ENCODE measurements around the gene MTPN.

GRCh38 chr7:136002802-136003201 lies 25.6 kb upstream of the MTPN start:
- TF ChIP-seq CTCF (conservative IDR thresholded peaks at IDR 0.05; ENCODE audit: low read depth, low read length) (no peak), EZH2 (IDR thresholded peaks at IDR 0.05; ENCODE audit: borderline replicate concordance, low read depth, low read length, poor library complexity, severe bottlenecking) (no peak)

Measured in A673 (cell line).